IMR-90 (cell line): Measurements from ENCODE around the gene AKAP6.

Experiments
- CEBPB ChIP-seq: IDR thresholded peaks from 2 replicates; pipeline ENCODE4 v1.6.1; 2012; ENCODE audit warnings: low read depth, low read length, improper control_type of control experiment
- CTCF ChIP-seq: conservative IDR thresholded peaks from 2 replicates; pipeline ENCODE4 v1.5.1; 2012; ENCODE audit warnings: mild to moderate bottlenecking, low read depth, low read length, improper control_type of control experiment
- FOS ChIP-seq: fragments of 150-350 bp; IDR thresholded peaks from 2 replicates; pipeline ENCODE4 v1.6.1; 2016; ENCODE audit warnings: low read depth, low read length
- MAFK ChIP-seq: IDR thresholded peaks from 2 replicates; pipeline ENCODE4 v1.6.1; 2012; ENCODE audit warnings: low read depth, low read length, improper control_type of control experiment
- MXI1 ChIP-seq: IDR thresholded peaks from 2 replicates; pipeline ENCODE4 v1.6.1; 2012; ENCODE audit warnings: low read depth, mild to moderate bottlenecking, low read length, moderate library complexity, borderline replicate concordance
- POLR2A ChIP-seq: IDR thresholded peaks from 2 replicates; pipeline ENCODE4 v1.6.1; 2012; ENCODE audit warnings: mild to moderate bottlenecking, low read depth, low read length
- RAD21 ChIP-seq: IDR thresholded peaks from 2 replicates; pipeline ENCODE4 v1.6.1; 2012; ENCODE audit warnings: low read length, improper control_type of control experiment
- SMC3 ChIP-seq: fragments of 150-350 bp; IDR thresholded peaks from 2 replicates; pipeline ENCODE4 v1.6.1; 2016; ENCODE audit warnings: low read depth, mild to moderate bottlenecking, antibody characterized with exemption, low read length, moderate library complexity

- TF ChIP-seq SMC3 (no peak), CTCF (no peak), POLR2A (no peak), CEBPB (no peak), FOS (no peak), MAFK (no peak), RAD21 (no peak), MXI1 (no peak)
Observed at GRCh38 chr14:32710231-32710671, 381.2 kb downstream of the AKAP6 start.
